CD4-positive, alpha-beta T cell treated with Interleukin-2 at 100 ng/mL for 4 hours (primary cell): ENCODE results near the gene RINL.

Source experiments
- DNase-seq: peaks from one replicate; pipeline ENCODE4 v3.0.0-alpha.2; 2020; ENCODE audit warnings: low spot score

Gene RINL, protein sequence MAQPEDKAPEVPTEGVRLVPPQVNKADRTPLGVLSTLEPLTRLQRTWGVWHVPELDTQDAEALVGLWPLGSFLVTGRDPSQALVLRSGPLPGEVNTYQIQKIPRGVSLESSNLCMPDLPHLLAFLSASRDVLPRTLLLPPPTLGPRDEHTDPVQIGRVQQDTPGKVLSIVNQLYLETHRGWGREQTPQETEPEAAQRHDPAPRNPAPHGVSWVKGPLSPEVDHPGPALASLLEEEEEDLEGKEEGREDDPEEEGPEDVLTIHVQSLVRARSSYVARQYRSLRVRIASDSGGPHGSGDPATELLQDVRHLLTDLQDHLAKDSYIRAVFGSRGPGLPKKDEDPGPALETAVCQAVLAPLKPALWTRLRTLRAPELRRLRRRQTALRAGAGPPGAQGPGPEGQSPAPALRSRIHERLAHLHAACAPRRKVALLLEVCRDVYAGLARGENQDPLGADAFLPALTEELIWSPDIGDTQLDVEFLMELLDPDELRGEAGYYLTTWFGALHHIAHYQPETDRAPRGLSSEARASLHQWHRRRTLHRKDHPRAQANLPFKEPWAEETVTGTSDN

GRCh38 chr19:38877781-38878574, at the start of gene RINL:
RINL (minus strand) TSS chr19:38878275; CDS start chr19:38876742, 1,533 bp downstream.
- DNase-seq = peak; percentile 77

- peak; percentile 56 for DNase-seq
These were observed 46.3 kb upstream of the RINL start for GRCh38 chr19:38924388-38924787.

GRCh38 chr19:38922482-38922881, 44.4 kb upstream of the RINL start:
- DNase-seq = no peak

GRCh38 chr19:38921420-38922274, 43.6 kb upstream of the RINL start:
- no peak for DNase-seq

- no peak for DNase-seq
These were observed 42.7 kb upstream of the RINL start for GRCh38 chr19:38920602-38921419.

GRCh38 chr19:38919837-38920601, 41.9 kb upstream of the RINL start:
- DNase-seq = no peak

DNA sequence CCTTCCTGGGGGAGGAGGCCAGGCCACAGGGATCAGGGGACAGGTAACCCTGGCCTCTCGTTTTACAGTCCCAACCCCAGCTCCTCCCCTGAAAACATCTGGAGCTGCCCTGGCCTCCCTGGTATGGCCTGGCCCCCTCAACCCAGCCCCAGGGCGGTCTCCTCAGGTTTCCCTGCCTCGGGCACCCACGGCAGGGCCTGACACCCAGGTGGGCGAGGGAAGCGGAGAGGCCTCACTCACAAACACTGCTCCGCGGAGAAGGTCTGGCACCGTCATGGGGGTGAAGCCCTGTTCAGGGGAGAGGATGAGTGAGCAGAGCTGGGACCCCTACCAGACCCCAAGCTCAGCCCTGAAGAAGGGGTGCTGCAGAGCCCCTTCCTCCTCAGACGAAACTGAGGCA, 40.5 kb upstream of the RINL start:
- DNase-seq = no peak

GRCh38 chr19:38917921-38918491, 39.9 kb upstream of the RINL start:
- no peak for DNase-seq

DNA sequence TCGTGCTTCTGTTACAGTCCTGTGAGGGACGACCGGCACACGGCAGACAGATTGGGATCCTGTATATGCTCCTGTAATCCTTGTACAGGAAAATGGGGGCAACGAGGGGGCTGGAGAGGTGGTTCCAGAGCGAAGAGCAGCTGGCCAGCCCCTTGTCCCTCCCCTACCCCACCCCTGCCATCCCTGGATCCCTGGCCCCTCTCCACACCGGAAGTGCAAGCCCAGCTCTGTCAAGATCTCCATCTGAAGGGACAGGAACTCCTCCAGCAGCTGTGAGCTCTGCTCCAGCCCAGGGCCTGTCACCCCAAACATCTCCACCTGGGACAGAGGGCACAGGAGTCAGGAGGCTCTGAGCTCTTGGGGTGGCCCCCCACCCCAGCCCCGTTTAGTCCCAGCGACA, 39.4 kb upstream of the RINL start:
- DNase-seq = no peak

DNA sequence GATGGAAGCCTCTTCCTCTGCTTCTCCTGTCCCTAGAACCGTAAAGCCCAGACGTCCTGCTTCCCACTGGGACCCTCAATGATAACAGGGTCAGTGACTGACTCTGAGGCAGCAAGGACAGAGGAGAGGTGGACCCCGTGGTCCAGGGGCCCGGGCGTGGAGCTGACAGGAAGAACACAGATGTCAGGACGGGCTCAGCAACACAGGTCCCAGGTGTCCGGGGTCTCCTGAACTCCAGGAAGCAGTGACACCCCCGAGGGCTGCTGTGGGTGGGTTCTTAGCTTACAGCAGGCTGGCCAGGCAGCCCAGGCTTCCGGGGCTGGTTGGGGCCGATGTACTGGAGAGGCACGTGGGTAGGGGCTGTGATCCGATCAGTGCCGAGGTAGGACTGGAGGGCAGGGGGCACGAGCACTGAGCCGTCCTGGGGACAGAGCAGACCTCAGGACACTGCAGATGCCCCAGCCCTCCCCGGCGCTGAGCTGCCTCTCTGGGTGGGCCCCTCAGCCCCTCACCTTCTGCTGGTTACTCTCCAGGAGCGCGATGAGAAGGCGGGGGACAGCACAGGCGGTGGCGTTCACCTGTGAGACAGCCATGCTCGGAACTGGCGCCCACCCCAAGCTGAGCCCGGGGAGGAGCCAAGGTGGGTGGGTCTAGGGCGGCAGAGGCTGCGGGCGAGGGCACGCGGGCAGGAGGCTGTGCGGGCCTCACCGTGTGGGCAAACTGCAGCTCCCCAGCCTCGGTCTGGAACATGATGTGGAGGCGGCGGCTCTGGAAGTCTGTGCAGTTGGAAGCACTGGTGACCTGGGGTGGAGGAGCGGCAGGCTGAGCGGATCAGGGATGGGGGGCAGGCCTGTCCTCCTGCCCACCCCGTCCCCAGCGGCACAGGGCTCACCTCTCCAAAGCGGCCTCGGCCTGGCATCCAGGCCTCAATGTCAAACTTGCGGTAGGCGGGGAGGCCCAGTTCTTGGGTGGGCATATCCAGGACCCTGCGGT, 37.5 kb upstream of the RINL start:
- DNase-seq = no peak

GRCh38 chr19:38913958-38914357, 35.9 kb upstream of the RINL start:
- no peak for DNase-seq

- no peak for DNase-seq
These were observed 34.8 kb upstream of the RINL start for GRCh38 chr19:38912600-38913514.

GRCh38 chr19:38911388-38912001, 33.4 kb upstream of the RINL start:
- DNase-seq = no peak

DNA sequence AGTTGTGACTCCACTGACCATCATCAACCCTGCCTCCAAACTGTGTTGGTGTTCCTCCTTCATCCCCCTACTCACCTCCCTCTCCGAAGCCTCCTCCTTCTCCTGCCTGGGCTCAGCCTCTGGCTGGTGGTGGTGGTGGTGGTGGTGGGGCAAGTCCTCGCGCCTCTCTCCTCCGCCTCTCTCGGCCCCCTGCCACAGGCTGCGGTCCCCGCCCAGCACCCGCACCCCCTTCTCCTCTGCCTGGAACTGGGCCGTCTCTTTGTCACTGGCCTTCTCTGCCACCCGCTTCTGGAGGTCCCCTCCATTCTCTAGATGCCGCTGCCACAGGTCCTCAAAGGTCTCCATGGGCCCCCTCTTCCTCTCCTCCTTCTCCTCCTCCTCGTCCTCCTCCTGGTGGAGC, 32.4 kb upstream of the RINL start:
- DNase-seq = no peak

- no peak for DNase-seq
These were observed 30.8 kb upstream of the RINL start for GRCh38 chr19:38908911-38909310.

DNA sequence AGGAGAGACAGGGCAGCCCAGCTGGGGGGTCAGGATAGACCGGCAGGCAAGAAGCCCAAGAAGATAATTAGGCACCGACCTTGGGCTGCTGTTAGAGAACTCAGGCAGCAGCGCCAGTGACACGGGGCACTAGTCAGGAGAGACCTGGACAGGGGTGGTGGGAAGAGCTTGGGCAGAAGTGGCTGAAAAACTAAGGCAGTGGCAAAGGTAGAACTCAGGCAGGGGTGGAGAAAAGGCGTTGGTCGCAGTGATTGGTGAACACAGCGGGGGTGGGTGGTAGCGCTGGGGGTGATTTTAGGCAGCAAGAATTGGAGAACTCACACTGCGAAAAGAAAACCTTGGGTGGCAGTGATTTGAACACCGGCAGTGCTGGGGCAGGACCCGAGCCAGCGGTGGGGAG, 29.6 kb upstream of the RINL start:
- no peak for DNase-seq

GRCh38 chr19:38907227-38907626, 29.2 kb upstream of the RINL start:
- no peak for DNase-seq
